ENCODE data around the gene PTPRK. TPM values are rescaled to one million over a fixed set of nuclear protein-coding genes. Genes with fewer than 3 reads are reported as not detected.

The PTPRK gene
- total and polyA plus RNA-seq, 2 donors (not counting 1 experiment from before 2014, with no cell fraction given) = 16.2 to 18.7 TPM

DNA sequence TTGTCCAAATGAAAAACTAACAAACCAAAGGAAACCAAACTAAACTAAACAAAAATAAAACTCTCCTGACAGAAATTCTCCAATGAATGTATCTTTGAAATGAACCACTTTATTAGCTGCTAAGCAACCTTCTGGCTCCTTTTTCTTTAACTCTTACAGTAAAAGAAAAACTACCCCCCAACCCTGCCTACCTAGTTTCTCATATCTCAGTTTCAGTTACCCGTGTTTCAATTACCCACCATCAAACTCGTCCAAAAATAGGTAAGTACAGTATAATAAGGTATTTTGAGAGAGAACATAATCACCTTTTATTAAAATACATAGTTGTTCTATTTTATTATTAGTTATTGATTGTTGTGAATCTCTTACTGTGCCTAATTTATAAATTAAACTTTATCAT, 442.1 kb downstream of the PTPRK start:
- Histone ChIP-seq H3K4me1 (ENCODE audit: control insufficient read depth in 2 of 2, insufficient read depth in 2 of 2, low read length in 2 of 2) (no peaks in the 10 kb centered on the region), H3K27ac (ENCODE audit: low read length in 2 of 2) (no peak overlapping the region), H3K4me3 (ENCODE audit: control extremely low read depth in 1 of 5, extremely low read depth in 1 of 5, insufficient read depth in 1 of 5, low read depth in 2 of 5, low read length in 4 of 5) (no peak overlapping the region), H4K20me1 (ENCODE audit: control insufficient read depth, insufficient read depth, low read length, poor library complexity, severe bottlenecking) (no peaks in the 10 kb centered on the region), H3K36me3 (replicated peaks in 1 of 2; ENCODE audit: control extremely low read depth in 1 of 2, control insufficient read depth in 1 of 2, extremely low read depth in 1 of 2, insufficient read depth in 2 of 2, low read length in 1 of 2) (peaks cover 7 to 13% of the 10 kb centered on the region in 2 experiments), H3K79me2 (ENCODE audit: control insufficient read depth, insufficient read depth, low read length) (no peaks in the 10 kb centered on the region), H3K9ac (ENCODE audit: low read length) (no peak overlapping the region), H3K27me3 (replicated peaks in 1 of 4; ENCODE audit: control extremely low read depth in 1 of 4, control insufficient read depth in 3 of 4, insufficient read depth in 4 of 4, low read length in 3 of 4) (no peaks in the 10 kb centered on the region), H2AFZ (ENCODE audit: insufficient read depth, low read depth, low read length, poor library complexity, severe bottlenecking) (no peak overlapping the region), H3K9me3 (ENCODE audit: control extremely low read depth in 1 of 3, control insufficient read depth in 2 of 3, insufficient read depth in 1 of 3, low read length in 2 of 3) (no peaks in the 10 kb centered on the region), H3K4me2 (replicated peaks; ENCODE audit: low read depth, low read length, poor library complexity, severe bottlenecking) (no peak overlapping the region)
- intact Hi-C loops (cut with micrococcal nuclease) = no loop called here
- no peaks in the 10 kb centered on the region for H3K4me1 Mint-ChIP-seq
- no peak overlapping the region for H3K27ac Mint-ChIP-seq
- no peaks in the 10 kb centered on the region for H3K9me3 Mint-ChIP-seq (ENCODE audit: insufficient read depth)
- H3K4me3 Mint-ChIP-seq = no peak overlapping the region
- H3K27me3 Mint-ChIP-seq = no peaks in the 10 kb centered on the region
- WGBS (ENCODE audit: insufficient coverage) = no CpG with 5 or more reads among the region's 2 CpGs
- TF ChIP-seq, protein P1, sequence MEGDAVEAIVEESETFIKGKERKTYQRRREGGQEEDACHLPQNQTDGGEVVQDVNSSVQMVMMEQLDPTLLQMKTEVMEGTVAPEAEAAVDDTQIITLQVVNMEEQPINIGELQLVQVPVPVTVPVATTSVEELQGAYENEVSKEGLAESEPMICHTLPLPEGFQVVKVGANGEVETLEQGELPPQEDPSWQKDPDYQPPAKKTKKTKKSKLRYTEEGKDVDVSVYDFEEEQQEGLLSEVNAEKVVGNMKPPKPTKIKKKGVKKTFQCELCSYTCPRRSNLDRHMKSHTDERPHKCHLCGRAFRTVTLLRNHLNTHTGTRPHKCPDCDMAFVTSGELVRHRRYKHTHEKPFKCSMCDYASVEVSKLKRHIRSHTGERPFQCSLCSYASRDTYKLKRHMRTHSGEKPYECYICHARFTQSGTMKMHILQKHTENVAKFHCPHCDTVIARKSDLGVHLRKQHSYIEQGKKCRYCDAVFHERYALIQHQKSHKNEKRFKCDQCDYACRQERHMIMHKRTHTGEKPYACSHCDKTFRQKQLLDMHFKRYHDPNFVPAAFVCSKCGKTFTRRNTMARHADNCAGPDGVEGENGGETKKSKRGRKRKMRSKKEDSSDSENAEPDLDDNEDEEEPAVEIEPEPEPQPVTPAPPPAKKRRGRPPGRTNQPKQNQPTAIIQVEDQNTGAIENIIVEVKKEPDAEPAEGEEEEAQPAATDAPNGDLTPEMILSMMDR (IDR thresholded peaks at IDR 0.05) = no peak
- TF ChIP-seq EZH2 (IDR thresholded peaks at IDR 0.05; ENCODE audit: borderline replicate concordance, insufficient read depth, low read depth, low read length, poor library complexity, severe bottlenecking) = no peak
- DNase-seq (no peak), ATAC-seq (ENCODE audit: low read depth) (no peak)
- ChIA-PET POLR2A (no interaction called here), CTCF (no interaction called here)

DNA sequence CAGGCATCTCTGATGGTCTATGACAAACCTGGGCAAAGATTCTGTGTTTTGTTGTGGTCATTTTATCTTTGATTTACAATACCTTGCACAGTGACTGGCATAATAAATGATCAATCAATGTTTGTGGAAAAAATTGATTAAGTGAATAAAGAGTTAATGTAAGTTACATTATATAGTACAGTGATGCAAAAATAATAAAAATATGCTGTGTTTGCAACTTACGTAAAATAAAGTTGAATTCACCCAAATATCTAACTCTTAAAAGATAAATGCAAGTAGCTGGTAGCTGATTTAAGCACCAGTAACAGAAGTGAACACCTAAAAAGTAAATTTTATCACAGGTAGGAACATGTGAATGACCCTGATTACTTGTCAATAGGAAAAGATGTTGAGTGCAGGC, 443.6 kb downstream of the PTPRK start:
- no peak overlapping the region for H3K27ac ChIP-seq (ENCODE audit: low read length in 2 of 2)
- TF ChIP-seq, protein P1 (IDR thresholded peaks at IDR 0.05) = no peak
- TF ChIP-seq EZH2 (IDR thresholded peaks at IDR 0.05; ENCODE audit: borderline replicate concordance, insufficient read depth, low read depth, low read length, poor library complexity, severe bottlenecking) = no peak
- no peaks in the 10 kb centered on the region for H3K79me2 ChIP-seq (ENCODE audit: control insufficient read depth, insufficient read depth, low read length)
- no peak overlapping the region for H3K9ac ChIP-seq (ENCODE audit: low read length)
- Mint-ChIP-seq H3K4me1 (no peaks in the 10 kb centered on the region), H3K9me3 (ENCODE audit: insufficient read depth) (no peaks in the 10 kb centered on the region), H3K27ac (no peak overlapping the region), H3K4me3 (no peak overlapping the region), H3K27me3 (no peaks in the 10 kb centered on the region)
- H4K20me1 ChIP-seq (ENCODE audit: control insufficient read depth, insufficient read depth, low read length, poor library complexity, severe bottlenecking) = no peaks in the 10 kb centered on the region
- DNase-seq (no peak), ATAC-seq (ENCODE audit: low read depth) (no peak)
- peaks cover 9% of the 10 kb centered on the region in 2 experiments for H3K36me3 ChIP-seq (replicated peaks in 1 of 2; ENCODE audit: control extremely low read depth in 1 of 2, control insufficient read depth in 1 of 2, extremely low read depth in 1 of 2, insufficient read depth in 2 of 2, low read length in 1 of 2)
- no peak overlapping the region for H2AFZ ChIP-seq (ENCODE audit: insufficient read depth, low read depth, low read length, poor library complexity, severe bottlenecking)
- intact Hi-C loops (cut with micrococcal nuclease) = no loop called here
- ChIA-PET CTCF (no interaction called here), POLR2A (no interaction called here)
- H3K4me3 ChIP-seq (ENCODE audit: control extremely low read depth in 1 of 5, extremely low read depth in 1 of 5, insufficient read depth in 1 of 5, low read depth in 2 of 5, low read length in 4 of 5) = no peak overlapping the region
- no peaks in the 10 kb centered on the region for H3K9me3 ChIP-seq (ENCODE audit: control extremely low read depth in 1 of 3, control insufficient read depth in 2 of 3, insufficient read depth in 1 of 3, low read length in 2 of 3)
- H3K4me1 ChIP-seq (ENCODE audit: control insufficient read depth in 2 of 2, insufficient read depth in 2 of 2, low read length in 2 of 2) = no peaks in the 10 kb centered on the region
- WGBS (ENCODE audit: insufficient coverage) = no CpG with 5 or more reads among the region's 1 CpG
- no peak overlapping the region for H3K4me2 ChIP-seq (replicated peaks; ENCODE audit: low read depth, low read length, poor library complexity, severe bottlenecking)
- H3K27me3 ChIP-seq (replicated peaks in 1 of 4; ENCODE audit: control extremely low read depth in 1 of 4, control insufficient read depth in 3 of 4, insufficient read depth in 4 of 4, low read length in 3 of 4) = no peaks in the 10 kb centered on the region
